ENCODE data around the gene ABHD10.

ABHD10 gene

DNA sequence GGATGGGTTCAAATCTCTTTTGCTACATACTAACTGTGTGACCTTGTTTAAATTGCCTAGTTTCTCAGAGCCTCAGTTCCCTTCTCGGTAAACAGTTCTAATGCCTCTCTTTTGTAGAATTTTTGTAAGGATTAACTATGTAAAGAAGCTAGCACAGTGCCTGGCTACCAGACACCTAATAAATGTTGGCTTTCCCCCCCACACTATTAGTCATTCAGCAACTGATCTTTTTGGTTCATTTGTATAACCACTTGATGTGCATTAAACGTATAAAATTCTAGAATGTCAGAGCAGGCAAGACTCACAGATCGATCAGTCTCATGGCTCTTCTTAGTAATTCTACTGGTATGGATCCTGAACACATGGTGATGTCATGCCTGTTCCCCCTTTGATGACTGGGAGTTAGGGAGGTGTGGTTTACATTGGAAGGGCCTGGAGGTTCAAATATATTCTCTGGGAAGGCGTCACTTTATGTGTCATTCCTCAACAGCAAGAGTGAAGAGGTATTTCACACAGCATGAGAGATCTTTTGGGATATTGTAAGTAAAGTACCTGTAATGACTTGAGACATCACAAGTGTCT is 26.4 kb downstream of the ABHD10 start:
- in situ Hi-C loops (cut with HindIII; ENCODE audit: low pct_ligation_motif_present, low sequenced_read_pairs): no loop called here
- DNase-seq: no peak
- Histone ChIP-seq H3K36me3 (replicated peaks) (no peaks in the 10 kb centered on the region), H3K27me3 (replicated peaks) (no peaks in the 10 kb centered on the region), H3K4me3 (ENCODE audit: low read depth, low read length) (no peak overlapping the region), H3K27ac (no peak overlapping the region)
- TF ChIP-seq, protein P1, sequence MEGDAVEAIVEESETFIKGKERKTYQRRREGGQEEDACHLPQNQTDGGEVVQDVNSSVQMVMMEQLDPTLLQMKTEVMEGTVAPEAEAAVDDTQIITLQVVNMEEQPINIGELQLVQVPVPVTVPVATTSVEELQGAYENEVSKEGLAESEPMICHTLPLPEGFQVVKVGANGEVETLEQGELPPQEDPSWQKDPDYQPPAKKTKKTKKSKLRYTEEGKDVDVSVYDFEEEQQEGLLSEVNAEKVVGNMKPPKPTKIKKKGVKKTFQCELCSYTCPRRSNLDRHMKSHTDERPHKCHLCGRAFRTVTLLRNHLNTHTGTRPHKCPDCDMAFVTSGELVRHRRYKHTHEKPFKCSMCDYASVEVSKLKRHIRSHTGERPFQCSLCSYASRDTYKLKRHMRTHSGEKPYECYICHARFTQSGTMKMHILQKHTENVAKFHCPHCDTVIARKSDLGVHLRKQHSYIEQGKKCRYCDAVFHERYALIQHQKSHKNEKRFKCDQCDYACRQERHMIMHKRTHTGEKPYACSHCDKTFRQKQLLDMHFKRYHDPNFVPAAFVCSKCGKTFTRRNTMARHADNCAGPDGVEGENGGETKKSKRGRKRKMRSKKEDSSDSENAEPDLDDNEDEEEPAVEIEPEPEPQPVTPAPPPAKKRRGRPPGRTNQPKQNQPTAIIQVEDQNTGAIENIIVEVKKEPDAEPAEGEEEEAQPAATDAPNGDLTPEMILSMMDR (IDR thresholded peaks at IDR 0.05; ENCODE audit: low read depth, low read length, missing control alignments): no peak

DNA sequence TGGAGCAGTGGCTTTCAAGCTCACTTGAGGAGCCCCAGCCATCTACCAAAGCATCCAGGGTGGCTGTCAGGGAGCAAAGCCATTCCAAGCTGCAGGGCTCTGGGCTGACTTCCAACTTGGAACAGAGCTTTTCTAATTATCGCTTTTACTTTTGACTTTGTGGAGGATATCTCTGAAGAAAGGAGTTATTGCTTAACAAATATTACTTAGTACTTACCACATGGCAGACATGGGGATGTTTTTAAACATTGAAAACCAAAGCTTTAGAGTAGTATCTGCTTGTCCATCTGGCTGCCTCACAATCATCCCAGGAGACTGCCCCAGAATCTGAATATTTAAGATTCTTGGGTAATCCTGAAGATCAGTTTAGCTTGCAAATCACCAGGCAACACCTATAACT is 28.8 kb downstream of the ABHD10 start:
- Histone ChIP-seq H3K27ac (no peak overlapping the region), H3K27me3 (replicated peaks) (no peaks in the 10 kb centered on the region), H3K4me3 (ENCODE audit: low read depth, low read length) (no peak overlapping the region), H3K36me3 (replicated peaks) (no peaks in the 10 kb centered on the region)
- TF ChIP-seq, protein P1 (IDR thresholded peaks at IDR 0.05; ENCODE audit: low read depth, low read length, missing control alignments): no peak
- in situ Hi-C loops (cut with HindIII; ENCODE audit: low pct_ligation_motif_present, low sequenced_read_pairs): no loop called here
- DNase-seq: no peak

DNA sequence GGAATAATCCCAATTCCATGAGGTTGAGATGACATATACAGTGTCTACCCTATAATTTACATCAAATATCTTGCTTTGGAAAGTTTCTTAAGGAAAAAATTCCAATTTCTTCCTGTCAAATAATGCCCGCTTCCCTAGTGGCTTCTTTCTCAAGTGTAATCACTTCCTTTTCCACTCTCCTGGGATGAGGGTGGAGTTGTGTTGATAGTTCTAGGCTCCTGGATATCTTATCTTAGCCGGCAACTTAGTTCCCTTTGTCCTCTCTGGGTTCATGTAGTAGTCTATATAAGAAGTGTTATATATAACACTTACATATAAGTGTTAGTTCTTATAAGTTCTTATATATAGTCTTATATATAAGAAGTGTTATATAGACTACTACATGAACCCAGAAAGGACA is 30.8 kb downstream of the ABHD10 start:
- TF ChIP-seq, protein P1 (IDR thresholded peaks at IDR 0.05; ENCODE audit: low read depth, low read length, missing control alignments): no peak
- Histone ChIP-seq H3K27ac (no peak overlapping the region), H3K4me3 (ENCODE audit: low read depth, low read length) (no peak overlapping the region), H3K27me3 (replicated peaks) (no peaks in the 10 kb centered on the region), H3K36me3 (replicated peaks) (no peaks in the 10 kb centered on the region)
- DNase-seq: no peak
- in situ Hi-C loops (cut with HindIII; ENCODE audit: low pct_ligation_motif_present, low sequenced_read_pairs): no loop called here

DNA sequence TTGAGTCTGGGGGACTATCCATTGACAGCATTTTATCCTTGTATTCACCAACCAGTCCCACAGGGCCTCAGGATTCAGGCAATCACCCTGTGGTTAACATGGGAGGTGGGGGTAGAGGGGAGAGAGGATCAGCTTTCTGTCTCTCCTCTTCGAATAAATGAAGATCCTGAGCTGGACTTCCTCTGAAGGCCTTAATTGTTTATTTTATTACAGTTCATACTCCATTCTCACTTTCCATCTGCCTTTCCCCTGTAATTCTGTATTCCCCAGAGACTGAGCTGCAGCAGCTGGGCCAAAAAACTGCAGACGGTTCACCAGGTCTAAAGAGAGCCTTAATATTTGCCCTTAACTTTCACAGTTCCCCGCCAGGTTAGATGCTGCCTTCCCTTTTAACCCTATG is 31.8 kb downstream of the ABHD10 start:
- Histone ChIP-seq H3K36me3 (replicated peaks) (no peaks in the 10 kb centered on the region), H3K27ac (no peak overlapping the region), H3K4me3 (ENCODE audit: low read depth, low read length) (no peak overlapping the region), H3K27me3 (replicated peaks) (no peaks in the 10 kb centered on the region)
- TF ChIP-seq, protein P1 (IDR thresholded peaks at IDR 0.05; ENCODE audit: low read depth, low read length, missing control alignments): no peak
- in situ Hi-C loops (cut with HindIII; ENCODE audit: low pct_ligation_motif_present, low sequenced_read_pairs): no loop called here
- DNase-seq: no peak

DNA sequence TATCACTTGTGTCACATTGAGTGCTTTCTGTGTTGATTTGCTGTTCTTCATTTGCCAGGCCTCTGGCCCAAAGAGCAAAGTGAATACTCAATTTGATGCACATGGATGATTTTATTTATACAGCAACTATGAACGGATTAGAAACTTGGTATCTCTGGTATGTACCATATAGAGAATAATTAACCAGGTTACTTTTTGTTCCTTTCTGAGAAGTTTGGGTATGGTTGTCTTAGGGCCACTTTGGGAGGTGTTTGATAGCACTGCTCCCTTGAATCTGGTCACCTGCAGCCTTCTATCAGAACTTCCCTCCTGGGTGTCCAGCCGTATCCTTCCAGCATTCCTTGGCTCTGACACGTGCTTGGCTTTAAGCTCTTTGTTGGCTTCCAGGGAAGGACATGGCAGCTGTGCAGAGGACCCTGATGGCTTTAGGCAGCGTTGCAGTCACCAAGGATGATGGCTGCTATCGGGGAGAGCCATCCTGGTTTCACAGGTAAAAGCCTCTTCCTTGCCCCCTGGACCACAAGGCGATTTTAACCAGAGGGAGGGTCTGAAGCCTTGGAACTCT is 32.6 kb downstream of the ABHD10 start:
- Histone ChIP-seq H3K27me3 (replicated peaks) (no peaks in the 10 kb centered on the region), H3K36me3 (replicated peaks) (no peaks in the 10 kb centered on the region), H3K27ac (no peak overlapping the region), H3K4me3 (ENCODE audit: low read depth, low read length) (no peak overlapping the region)
- in situ Hi-C loops (cut with HindIII; ENCODE audit: low pct_ligation_motif_present, low sequenced_read_pairs): no loop called here
- no peak for DNase-seq
- TF ChIP-seq, protein P1 (IDR thresholded peaks at IDR 0.05; ENCODE audit: low read depth, low read length, missing control alignments): no peak
